Non-pigmented ciliary epithelial cell (primary cell): Measurements from ENCODE around the gene NBEA.

ENCODE experiments used
- DNase-seq: peaks from one replicate; pipeline ENCODE4 v3.0.0-alpha.2; 2010; ENCODE audit warnings: low read depth

The NBEA gene

DNA sequence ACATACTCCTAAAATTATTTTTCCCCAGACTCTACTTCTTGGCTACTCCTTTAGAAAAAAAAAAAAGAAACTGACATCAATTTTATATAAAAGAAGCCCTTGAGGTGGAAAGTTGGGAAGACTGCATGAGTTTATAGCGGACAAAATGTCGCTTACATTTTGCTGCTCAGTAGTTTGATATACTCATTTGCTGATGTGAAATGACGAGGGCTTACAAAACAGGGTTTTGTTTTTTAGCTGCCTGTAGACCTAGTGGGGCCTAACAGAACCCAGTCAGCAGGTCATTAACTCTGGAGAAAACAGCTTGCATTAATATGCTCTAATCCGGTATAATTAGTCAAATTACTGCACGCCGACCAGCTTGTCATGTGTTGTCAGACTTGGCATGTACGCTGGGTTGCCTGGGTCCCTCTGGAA is 572.0 kb downstream of the NBEA start:
- no peak for DNase-seq

DNA sequence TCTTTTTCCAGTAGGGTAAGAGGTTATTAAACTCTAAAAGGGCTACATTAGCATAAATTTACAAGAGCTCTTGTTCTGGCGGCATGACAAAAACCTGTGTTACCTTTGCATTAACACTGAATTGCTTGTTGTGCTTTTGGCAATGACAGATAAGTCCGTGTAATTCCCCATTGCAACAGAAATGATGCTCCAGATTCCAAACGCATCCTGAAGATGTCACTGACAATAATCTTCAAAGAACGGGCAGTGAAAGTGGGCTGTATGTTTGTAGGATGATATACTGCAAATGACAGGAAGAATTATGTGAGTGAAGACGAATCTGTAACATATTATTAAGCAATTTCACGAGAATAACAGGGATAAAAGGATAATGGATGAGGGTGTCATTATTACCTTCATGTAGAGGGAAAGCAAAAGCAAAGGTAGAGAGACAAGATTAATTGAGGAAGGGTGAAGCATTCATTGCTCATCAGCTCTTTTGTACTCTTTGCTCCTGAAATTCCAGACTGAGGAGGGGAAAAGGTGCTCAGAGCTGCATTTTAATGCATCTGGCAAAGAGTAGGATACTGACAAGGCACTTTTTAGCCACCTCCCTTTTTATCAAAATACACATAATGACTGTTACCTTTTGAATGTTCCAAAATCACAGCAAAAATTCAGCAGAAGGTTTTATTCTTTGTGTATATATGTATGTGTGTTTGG is 572.9 kb downstream of the NBEA start:
- no peak for DNase-seq

DNA sequence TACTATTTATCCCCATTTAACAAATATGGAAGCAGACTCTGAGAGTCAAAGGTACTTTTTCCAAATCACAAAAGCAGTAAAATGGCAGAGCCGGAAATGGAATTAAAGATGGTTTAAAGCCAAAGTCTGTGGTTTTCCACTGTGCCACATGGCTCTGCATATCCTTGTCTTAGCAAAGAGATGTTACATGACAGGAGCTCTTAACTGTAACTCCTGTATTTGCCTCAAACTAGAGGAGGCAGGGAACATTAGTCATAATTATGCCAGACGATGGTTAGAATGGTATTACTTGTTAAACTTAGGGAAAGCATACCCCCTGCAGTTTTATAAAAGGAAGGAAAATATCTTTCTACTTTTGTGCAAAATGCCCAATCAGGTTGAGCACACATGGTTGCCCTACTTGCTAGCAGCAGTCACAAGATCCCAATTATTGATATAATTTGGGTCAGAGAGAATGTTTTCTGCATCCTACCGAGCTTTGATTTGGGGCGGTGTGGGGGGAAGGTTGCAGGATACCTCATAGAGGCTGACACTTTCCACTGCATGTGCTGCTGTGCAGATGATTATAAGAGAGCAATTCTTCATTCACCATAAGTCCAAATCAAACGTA is 576.4 kb downstream of the NBEA start:
- peak; percentile 11 for DNase-seq

DNA sequence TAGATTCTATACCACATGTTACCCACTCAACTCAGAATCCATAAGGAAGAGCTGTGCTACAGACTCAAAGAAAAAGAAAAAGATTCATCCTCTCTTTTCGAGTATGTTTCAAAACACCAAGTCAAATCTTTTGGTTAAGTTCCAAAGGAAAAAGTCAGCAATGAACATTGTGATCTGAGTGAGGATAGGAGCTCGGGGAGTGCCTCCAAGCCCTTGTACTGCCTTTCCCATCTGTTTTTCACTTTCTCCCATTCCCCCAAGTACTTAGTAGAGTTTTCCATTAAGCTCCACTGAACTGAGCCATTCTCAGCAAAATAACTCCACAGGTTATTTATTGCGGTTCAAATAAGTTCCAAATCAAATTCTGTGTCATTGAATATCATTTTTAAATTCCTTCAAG is 582.1 kb downstream of the NBEA start:
- no peak for DNase-seq

DNA sequence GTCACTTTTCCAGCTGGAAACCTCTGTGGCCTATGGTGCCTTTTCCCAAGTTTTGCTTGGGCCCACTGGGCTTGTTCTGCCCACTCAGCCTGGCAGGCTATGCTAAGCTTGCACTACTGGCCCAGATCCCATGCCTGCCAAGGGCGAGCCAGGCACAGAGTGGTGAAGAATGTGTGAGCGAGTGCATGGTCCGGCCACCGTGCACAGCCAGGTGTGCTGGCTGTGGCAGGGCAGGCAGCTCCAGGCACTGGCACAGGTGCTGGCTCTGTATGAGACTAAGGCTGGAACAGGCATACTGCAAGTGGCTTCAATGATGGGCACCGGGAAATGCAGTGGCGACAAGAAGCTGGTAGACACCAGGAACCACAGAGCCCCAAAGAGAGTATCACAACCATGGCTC is 584.5 kb downstream of the NBEA start:
- DNase-seq = no peak

DNA sequence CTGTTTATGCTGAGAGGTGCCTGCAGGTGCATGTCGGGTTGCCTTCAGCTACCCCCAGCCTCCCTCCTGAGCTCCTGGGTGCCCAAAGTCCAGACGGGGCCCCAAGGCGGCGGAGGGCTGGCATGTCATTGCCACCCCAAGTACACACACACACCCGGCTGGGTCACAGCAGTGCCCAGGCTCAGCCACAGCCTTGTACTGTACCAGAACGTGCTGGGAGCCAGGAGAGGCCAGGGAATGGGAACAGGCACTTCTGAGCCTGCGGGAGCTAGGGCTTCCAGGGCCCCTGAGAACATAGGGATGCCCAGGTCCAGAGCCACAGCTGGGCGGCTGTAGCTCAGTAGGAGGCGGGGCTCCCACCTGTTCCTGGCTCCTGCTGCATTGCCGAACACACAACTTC is 585.4 kb downstream of the NBEA start:
- no peak for DNase-seq

DNA sequence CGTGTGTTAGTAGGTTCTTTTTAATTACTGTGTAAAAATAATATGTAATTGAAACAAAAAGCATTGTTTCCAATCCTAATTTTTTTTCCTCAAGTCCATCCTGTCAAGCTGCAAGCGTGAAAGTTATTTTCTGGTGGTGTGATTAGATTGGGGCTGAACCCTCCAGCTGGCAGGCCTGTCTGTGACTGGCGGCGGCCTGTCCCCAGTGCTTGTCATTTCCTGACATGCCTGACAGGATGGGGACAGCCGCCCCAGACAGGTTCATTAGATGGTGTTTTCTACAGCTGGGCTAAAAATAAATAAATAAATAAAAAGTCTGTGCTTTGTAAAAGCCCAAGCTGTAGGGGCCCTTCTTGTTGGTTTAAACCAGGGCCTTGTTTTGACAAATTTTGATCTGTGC is 588.1 kb downstream of the NBEA start:
- DNase-seq = no peak

DNA sequence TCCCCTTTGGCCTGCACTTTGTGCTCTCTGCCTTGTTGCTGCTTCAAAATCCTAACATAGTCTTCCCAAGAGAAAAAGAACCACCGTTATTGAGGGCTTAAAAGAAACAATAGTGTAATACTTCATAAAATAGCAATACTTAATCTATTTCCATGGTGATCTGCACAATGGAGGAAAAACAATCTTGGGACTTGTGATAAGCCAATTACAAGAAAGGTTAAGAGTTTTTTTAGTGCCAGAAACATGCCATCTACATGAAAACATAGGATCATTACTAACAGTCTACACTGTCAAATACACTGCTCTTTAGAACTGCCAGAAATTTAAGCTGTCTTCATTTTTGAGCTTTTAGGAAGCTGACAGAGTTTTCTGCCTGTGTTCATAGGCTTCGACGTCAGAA is 588.5 kb downstream of the NBEA start:
- no peak for DNase-seq

DNA sequence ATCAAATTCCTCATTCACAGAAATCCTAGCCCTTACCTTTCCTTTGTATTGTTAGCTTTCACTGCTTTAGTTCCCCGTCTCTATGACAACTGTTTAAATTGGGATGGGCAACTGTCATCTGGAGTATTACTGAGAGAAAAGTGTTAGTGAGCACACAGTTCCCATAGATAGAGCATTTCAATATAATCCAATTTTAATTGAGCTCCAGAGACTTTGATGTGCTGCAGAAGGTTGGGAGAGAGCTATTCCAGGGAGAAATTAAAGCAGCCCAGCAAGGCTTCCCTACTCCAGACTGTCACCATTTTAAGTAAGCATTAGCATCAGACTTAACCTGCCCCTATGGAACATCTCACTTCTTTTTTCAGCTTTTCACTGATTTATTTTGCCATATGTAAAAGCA is 589.5 kb downstream of the NBEA start:
- DNase-seq = no peak

DNA sequence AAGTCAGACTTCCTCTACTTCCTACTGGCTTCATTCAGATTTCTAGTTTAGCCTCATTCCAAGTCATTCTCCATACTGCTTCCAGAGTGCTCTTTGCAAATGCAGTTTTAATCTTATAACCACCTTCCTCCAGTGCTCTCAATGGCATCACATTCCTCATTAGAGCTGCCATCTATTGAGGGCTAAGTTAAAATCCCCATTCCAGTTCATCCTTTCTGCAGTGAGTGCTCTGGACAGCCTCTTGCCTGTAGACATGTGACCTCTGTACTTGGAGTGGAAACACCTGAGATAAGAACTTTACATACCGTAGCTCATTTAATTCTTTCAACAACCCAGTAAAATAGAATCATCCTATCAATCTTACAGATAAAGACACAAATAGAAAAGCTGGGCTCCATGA is 592.3 kb downstream of the NBEA start:
- DNase-seq = no peak

DNA sequence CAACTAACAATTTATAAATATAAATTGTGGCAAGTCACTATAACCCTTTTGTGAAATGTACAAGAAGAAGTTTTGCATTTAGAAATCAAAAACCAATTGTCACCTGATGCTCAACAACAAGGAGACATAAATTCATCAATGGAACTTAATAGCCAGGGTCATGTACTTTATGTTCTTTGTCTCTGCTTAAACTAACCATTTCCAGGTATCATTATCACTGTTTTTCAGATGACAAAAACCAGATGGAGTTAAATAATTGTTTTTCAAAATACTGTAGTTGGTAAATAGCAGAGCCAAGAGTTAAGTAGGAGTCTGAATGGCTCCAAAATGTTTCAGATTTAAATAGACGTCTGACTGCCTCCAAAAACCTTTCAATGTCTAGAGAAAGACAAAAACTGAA is 606.7 kb downstream of the NBEA start:
- DNase-seq = no peak

DNA sequence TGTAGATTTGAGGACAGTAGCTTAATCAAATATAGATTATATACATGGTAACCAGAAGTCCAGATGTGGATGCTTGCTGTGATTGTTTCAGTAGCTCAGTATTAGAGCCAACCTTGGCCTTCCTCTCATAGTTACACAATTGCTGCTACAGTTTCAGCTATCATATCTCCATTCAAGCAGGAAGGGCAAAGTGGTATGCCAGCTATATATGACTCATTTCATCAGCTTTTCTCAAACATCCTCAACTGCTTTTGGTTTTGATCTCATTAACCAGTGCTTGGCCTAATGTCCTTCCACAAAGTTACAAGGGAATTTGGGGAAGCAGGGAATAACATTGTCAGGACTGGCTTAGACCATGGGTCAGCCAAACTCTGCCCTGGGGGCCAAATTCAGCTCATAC is 607.4 kb downstream of the NBEA start:
- DNase-seq = peak; percentile 38

DNA sequence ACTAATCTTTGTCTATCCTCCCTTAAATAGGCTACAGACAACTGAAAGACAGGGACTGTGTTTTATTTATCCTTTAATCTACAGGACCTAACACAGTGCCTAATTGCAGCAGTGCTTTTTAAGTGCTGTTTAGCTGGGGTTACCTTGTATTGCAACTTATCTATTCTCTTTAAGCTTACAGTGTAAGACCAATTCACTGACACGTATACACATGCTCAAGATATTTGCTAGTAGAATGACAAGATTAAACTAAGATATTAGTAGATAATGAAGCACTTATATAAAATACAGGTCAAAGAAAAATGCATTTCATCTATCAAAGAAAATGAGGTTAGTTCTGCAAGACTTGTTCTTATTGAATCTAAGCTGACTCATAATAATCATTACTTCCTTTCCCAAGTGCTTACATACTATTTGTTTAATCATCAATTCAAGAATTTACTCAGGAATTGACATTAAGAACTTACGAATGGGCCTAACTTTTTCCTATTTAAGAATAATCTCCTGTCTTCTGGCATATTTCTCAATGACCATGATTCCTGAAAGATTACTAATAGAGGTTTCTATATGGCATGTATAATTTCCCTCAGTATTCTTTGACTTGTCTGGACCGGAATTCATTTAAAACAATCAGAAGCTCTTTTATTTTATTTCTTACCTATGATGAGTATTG is 610.2 kb downstream of the NBEA start:
- DNase-seq = peak; percentile 20

DNA sequence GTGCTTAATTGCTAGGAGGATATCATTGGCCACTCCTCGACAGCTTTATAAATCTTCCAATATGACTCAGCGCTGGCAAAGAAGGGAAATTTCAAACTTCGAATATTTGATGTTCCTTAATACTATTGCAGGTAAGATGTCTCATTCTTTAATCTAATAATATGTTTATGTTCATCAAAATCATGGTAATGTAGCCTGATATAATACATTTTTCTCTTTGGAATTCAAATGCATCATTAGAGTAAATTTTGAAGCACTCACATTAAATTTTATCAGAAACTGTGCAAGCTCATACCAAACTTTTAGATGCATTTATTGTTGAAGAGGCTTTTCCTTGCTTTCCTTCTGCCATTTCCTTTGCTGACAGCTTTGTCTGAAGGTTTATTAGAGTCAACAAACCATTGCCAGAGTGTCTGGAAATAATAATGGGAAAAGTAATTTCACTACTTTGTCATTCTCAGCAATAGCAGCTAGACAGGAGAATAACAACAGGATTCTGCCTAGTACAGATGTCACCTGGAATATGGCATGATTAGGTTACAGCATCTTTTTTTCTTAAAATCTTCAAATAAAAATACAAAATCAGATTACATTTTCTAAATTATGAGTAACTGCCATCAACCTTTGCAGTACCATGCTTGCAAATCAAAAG is 613.0 kb downstream of the NBEA start:
- no peak for DNase-seq

DNA sequence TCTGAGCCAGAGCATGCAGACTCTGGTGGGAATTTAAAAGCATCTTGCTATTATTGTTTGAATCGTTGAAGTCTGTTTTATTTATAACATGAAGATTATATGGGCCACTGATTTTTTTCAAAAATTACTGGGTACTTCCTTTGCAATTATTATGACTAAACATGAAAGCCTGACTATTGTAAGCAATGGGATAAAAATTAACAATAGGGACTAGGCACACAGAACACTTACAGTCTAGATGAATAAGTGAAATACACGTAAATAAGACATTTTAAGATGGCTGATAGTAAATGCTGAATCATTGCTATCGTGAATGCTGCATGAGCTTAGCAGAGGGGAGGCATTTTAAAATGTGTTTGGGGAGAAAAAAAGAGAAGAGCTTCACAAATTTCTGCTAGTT is 615.4 kb downstream of the NBEA start:
- no peak for DNase-seq

DNA sequence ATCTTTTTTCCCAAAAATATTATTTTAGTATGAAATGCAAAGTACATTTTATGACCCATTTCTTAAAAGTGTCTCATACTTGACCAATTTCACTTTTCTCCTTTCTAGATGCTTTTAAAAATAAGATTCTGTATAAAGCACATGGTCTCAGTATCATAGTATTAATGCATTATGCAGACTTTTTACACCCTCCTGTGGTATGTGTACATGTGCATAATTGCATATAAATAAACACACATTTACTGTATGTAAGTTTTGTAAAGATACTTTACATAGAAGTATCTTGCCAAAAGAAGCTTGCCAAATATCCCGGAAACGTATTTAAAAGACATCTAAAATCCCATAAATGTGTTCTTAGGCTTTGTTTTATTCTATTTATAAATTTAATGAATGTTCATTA is 619.5 kb downstream of the NBEA start:
- DNase-seq = no peak

DNA sequence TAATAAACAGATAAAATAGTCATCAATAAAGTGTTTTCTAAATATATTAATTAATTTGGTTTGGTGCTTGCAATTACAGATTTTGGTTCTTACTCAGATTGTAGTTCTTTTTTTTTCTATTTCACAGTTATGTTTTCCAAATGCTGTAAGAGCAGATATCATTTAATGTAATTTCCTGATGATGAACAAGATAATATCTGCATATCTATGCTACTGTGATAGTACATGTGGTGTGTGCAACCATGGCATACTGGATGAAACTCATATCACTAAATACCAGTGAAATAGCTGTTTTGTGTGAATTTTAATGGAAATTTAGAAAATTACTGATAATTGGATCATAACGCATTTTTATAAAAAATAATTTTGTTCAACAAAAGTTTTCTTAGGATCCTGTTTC is 623.2 kb downstream of the NBEA start:
- no peak for DNase-seq

DNA sequence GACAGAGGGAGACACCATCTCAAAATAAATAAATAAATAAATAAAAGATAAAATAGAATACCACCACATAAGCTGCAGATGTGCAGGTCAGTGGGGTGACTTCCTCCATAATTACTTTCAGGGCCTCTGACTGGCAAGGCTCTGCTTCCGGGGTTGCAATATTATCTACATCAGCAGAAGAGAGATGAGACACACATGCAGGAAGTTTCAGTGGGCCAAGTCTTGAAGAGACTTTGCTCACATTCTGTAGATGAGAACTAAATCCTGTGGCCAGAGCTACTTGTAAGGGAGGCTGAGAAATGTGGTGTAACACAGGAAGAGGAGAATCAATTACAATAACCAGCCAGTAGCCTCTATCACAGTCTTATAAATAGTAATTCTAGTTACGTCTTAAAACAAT is 624.3 kb downstream of the NBEA start:
- no peak for DNase-seq

DNA sequence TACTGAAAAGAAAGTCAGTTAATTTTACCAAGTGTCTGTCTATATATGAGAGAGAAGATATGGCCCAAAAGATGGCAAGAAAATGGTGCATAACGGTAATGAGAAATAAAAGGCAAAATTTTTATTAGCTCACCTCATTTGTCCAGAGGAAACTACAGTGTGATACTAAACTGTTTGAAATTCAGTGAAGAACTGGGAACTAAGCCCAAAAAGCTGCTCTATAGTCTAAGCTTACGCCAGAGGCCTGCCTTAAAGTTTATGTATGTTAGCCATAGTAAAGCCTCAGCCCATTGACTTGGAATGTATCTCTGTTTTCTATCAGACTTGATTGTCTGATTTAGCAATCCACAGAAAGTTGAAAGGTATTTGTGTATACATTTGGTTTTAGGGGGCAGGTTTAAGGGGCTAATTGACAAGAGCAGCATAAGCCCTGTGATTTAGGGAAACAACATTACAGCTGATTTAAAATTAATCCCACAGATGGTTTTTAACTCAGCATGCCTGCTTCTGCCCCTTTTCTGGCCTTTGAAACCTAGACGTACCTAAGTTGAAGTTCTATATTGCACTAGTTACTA is 625.4 kb downstream of the NBEA start:
- DNase-seq = no peak

DNA sequence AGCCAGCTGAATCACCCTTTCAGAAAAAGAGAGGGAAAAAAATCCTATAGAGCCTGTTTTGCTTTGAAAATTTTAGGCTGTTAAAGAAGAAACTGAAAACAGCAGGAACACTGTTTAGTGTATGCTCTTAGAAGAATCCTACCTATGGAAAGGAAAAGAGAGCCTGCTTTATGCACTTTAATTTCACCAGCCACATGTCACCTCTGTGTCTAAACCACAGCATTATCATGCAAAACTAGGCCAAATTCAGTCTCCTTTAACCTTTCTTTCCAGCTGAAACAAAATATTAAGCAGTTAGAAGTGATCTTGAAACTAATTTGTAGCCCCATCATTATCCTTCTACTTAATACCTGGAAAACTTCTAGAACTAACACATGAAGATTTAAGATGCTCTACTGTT is 631.6 kb downstream of the NBEA start:
- no peak for DNase-seq

DNA sequence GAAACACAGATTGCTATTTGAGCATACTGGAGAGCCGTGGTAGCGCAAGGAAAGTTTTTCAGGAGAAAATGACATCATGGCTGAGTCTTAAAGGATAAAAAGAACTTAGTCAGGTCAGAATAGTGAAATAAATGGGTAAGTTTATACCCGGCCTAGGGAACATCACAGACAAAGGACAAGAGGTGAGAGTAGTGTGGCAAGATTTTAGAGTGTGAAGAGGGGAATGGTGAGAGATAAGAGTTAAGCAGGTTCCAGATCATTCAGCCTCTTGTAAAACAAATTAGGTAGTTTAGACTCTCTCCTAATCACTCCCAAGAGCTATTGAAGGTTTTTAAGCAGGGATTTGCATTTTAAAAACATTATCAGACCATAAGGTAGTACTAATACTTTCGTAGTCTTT is 650.4 kb downstream of the NBEA start:
- no peak for DNase-seq

DNA sequence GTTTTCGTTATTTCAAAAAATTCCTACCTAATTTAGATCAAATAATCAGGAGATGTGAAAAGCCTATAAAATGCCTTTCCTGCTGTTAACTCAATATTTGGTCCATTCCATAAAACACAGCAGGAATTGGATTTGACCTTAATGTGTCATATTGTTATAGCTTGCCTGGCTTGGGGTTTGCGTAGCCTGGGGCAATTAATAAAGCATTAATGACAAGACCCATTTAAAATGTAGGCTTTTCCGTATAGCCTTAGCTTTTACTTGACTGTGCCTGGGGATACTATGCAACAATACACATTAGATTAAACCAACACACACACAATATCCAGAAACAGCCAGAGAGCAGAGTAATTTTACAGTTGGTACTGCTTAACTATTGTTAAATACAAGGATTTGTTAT is 651.6 kb downstream of the NBEA start:
- DNase-seq = no peak

DNA sequence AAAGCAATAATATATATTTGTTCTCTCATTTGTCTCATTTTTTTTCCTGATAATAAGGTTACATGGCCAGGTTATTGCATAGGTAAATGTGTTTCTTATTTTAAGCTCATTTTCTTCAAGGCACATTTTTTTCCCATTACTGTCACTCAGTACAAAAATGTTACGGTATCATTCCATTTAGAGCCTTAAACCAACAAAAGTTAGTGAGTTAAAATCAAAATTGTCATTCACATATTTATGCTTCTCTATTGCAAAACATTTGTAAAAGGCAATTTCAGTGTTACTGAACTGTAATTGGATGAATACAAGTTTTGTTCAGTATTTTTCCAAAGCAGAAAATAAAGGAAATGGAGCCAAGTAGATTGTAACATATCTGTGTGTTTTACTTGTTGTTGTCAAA is 652.0 kb downstream of the NBEA start:
- DNase-seq = no peak
